Ishikawa (cell line): Measurements from ENCODE around the gene TCF7.

Experiments
- CEBPB ChIP-seq: IDR thresholded peaks from 2 replicates; pipeline ENCODE4 v1.6.1; 2012
- EGR1 ChIP-seq: IDR thresholded peaks from 2 replicates; pipeline ENCODE4 v1.6.1; 2012
- EP300 ChIP-seq: IDR thresholded peaks from 2 replicates; pipeline ENCODE4 v1.6.1; 2012; ENCODE audit warnings: borderline replicate concordance
- MAX ChIP-seq: IDR thresholded peaks from 2 replicates; pipeline ENCODE4 v1.6.1; 2012
- NFIC ChIP-seq: IDR thresholded peaks from 2 replicates; pipeline ENCODE4 v1.6.1; 2012
- REST ChIP-seq: IDR thresholded peaks from 2 replicates; pipeline ENCODE4 v1.6.1; 2012; ENCODE audit warnings: low read depth, mild to moderate bottlenecking
- ZBTB7A ChIP-seq: IDR thresholded peaks from 2 replicates; pipeline ENCODE4 v1.6.1; 2012; ENCODE audit warnings: low read depth

GRCh38 chr5:134131165-134131564 is 16.7 kb downstream of the TCF7 start:
- no peak for TF ChIP-seq EGR1
- no peak for TF ChIP-seq CEBPB
- TF ChIP-seq REST: no peak
- TF ChIP-seq MAX: no peak
- TF ChIP-seq EP300: no peak
- TF ChIP-seq ZBTB7A: no peak
- no peak for TF ChIP-seq NFIC
